Amniotic epithelial cell (primary cell): ENCODE measurements around the gene MUC3A.
"Not testable (repeated sequence)": the region's sequence is repeated elsewhere in the genome, so short reads cannot be mapped to it uniquely, and the experiment has no call there.

Experiments used
- DNase-seq: peaks from one replicate; pipeline ENCODE4 v3.0.0-alpha.2; 2010; ENCODE audit warnings: low read depth

MUC3A gene

GRCh38 chr7:100974021-100974420, 24.7 kb downstream of the MUC3A start:
- peak; percentile 18 for DNase-seq

- no peak for DNase-seq
These were observed 26.1 kb downstream of the MUC3A start for GRCh38 chr7:100975371-100975821.

GRCh38 chr7:100978300-100978699, 29.0 kb downstream of the MUC3A start:
- no peak for DNase-seq

- DNase-seq = peak; percentile 87
These were observed 34.3 kb downstream of the MUC3A start for GRCh38 chr7:100983451-100984187.

DNA sequence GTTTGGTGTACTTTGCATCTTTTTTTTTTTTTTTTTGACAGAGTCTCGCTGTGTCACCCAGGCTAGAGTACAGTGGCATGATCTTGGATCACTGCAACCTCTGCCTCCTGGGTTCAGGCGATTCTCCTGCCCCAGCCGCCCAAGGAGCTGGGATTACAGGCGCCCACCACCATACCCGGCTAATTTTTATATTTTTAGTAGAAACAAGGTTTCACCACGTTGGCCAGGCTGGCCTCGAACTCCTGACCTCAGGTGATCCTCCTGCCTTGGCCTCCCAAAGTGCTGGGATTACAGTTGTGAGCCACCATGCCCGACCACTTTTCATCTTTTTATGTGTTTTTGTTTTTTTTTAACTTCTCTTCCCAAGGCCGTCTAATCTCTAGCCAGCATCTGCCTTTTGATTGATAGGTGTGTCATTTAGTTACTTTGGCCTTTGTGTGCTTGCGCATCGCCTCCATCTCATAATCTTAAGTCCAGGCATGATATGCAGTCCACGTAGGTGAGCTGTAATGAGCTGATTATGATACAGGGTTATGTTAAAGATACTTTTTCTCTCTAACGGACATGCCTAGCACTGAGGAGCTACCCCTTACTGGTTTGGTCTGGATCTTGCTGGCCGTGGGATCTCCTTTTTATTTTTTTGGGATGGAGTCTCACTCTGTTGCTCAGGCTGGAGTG, 35.0 kb downstream of the MUC3A start:
- DNase-seq = peak; percentile 19

GRCh38 chr7:100985033-100985797, 35.9 kb downstream of the MUC3A start:
- DNase-seq = peak; percentile 19

DNA sequence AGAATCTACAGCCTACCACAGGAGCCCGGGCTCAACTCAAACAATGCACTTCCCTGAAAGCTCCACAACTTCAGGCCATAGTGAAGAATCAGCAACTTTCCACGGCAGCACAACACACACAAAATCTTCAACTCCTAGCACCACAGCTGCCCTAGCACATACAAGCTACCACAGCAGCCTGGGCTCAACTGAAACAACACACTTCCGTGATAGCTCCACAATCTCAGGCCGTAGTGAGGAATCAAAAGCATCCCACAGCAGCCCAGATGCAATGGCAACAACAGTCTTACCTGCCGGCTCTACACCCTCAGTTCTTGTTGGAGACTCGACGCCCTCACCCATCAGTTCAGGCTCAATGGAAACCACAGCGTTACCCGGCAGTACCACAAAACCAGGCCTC, 42.3 kb downstream of the MUC3A start:
- no peak for DNase-seq

- DNase-seq = not testable (repeated sequence)
These were observed 42.9 kb downstream of the MUC3A start for GRCh38 chr7:100992280-100992679.

DNA sequence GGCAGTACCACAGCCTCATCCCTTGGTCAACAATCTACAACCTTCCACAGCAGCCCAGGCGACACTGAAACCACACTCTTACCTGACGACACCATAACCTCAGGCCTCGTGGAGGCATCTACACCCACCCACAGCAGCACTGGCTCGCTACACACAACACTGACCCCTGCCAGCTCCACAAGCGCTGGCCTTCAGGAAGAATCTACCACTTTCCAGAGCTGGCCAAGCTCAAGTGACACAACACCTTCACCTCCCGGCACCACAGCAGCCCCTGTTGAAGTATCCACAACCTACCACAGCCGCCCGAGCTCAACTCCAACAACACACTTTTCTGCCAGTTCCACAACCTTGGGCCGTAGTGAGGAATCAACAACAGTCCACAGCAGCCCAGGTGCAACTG, 45.3 kb downstream of the MUC3A start:
- not testable (repeated sequence) for DNase-seq

DNA sequence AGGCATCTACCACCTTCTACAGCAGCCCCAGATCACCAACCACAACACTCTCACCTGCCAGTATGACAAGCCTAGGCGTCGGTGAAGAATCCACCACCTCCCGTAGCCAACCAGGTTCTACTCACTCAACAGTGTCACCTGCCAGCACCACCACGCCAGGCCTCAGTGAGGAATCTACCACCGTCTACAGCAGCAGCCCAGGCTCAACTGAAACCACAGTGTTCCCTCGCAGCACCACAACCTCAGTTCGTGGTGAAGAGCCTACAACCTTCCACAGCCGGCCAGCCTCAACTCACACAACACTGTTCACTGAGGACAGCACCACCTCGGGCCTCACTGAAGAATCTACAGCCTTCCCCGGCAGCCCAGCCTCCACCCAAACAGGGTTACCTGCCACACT, 49.2 kb downstream of the MUC3A start:
- DNase-seq = not testable (repeated sequence)

DNA sequence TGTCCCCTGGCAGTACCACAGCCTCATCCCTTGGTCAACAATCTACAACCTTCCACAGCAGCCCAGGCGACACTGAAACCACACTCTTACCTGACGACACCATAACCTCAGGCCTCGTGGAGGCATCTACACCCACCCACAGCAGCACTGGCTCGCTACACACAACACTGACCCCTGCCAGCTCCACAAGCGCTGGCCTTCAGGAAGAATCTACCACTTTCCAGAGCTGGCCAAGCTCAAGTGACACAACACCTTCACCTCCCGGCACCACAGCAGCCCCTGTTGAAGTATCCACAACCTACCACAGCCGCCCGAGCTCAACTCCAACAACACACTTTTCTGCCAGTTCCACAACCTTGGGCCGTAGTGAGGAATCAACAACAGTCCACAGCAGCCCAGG, 50.0 kb downstream of the MUC3A start:
- DNase-seq = not testable (repeated sequence)

DNA sequence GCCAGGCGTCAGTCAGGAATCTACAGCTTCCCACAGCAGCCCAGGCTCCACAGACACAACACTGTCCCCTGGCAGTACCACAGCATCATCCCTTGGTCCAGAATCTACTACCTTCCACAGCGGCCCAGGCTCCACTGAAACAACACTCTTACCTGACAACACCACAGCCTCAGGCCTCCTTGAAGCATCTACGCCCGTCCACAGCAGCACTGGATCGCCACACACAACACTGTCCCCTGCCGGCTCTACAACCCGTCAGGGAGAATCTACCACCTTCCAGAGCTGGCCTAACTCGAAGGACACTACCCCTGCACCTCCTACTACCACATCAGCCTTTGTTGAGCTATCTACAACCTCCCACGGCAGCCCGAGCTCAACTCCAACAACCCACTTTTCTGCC, 50.7 kb downstream of the MUC3A start:
- not testable (repeated sequence) for DNase-seq

DNA sequence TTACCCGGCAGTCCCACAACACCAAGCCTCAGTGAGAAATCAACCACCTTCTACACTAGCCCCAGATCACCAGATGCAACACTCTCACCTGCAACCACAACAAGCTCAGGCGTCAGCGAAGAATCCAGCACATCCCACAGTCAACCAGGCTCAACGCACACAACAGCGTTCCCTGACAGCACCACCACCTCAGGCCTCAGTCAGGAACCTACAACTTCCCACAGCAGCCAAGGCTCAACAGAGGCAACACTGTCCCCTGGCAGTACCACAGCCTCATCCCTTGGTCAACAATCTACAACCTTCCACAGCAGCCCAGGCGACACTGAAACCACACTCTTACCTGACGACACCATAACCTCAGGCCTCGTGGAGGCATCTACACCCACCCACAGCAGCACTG, 53.0 kb downstream of the MUC3A start:
- not testable (repeated sequence) for DNase-seq

GRCh38 chr7:101007361-101007760, 58.0 kb downstream of the MUC3A start:
- not testable (repeated sequence) for DNase-seq

DNA sequence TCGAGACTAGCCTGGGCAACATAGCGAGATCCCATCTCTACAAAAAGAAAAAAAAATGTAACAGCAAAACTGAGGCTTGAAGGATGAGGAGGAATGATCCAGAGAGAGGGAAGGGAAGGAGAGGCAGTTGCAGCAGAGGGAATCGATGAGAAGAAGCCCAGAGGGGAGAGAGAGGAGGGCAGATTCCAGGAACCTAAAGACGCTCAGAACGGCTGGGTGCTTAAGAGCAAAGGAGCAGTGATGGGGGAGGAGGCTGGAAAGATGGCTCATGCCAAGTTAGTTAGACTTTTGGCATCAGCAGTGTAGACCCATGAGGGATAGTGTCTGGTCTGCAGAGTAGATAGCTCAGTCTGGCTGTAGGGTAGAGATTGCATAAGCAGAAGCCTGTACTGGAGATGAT, 60.3 kb downstream of the MUC3A start:
- no peak for DNase-seq

DNA sequence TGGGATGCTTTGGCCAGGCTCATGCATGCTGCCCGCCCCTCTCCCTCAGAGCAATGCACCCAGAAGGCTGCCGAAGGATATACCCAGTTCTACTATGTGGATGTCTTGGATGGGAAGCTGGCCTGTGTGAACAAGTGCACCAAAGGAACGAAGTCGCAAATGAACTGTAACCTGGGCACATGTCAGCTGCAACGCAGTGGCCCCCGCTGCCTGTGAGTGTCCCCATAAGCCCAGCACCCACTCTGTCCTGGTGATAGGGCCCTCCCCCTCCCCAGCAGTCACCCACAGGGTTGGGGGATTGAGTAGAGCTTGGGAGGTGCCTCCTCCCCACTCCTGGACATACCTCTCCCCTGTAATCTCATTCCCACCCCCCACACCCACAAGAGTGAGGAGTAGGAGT, 63.6 kb downstream of the MUC3A start:
- no peak for DNase-seq

DNA sequence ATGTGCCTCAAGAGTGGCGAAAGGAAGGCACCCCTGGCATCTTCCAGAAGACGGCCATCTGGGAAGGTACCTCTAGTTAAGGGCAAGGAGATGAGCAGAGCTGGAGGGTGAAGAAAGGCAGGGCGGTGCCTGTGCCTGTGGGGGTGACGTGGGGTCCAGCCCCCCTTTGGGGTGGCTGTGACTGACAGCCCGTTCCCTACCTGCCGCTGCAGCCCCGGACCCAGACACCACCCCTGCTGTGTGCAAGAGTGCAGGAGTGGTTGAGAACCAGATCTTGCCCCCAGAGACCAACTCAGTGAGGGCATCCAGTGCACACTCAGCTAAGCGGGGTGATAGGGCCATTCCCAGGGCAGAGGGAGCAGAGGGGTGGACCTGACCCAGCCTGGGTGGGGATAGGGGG, 66.3 kb downstream of the MUC3A start:
- no peak for DNase-seq

- DNase-seq = peak; percentile 89
These were observed 67.9 kb downstream of the MUC3A start for GRCh38 chr7:101017064-101017777.
